ENCODE measurements around the gene POC1A. TPM values are rescaled to one million over a fixed set of nuclear protein-coding genes. Genes with fewer than 3 reads are reported as not detected.

Gene POC1A
- total and polyA plus RNA-seq, 2 of the 8 experiments (the other 6 are each of a cell fraction or from before 2014, with no cell fraction given) = 35.7 to 39.2 TPM

DNA sequence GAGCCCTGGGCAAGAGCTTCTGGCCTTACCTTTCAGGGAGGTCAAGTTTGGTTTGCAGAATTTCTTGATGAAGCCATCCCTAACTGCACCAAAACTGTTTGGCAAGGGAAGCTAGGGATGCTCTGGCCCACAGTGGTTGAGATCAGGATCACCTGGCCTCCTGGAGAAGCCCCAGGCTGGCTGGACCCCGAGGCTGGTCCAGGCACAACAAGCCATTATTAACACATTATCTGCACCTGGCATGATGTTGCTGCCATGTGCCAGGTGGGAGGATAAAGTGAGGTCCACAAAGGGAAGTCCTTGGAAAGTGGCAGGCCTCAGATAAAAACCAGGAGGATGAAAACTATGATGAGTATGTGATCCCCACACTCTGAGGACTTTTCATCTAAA, 62.0 kb downstream of the POC1A start:
- Histone ChIP-seq H3K56ac (replicated peaks; ENCODE audit: insufficient read length, low read depth, low read length) (no peak overlapping the region), H3K79me2 (ENCODE audit: control insufficient read depth in 1 of 2, insufficient read depth in 2 of 2, low read length in 2 of 2) (no peaks in the 10 kb centered on the region), H3K36me3 (ENCODE audit: control insufficient read depth in 2 of 4, insufficient read depth in 4 of 4, low read length in 3 of 4) (peaks cover under 1 to 19% (median 9%) of the 10 kb centered on the region in 4 experiments; a peak in 5 of 8 replicates), H3K27me3 (replicated peaks in 1 of 4; ENCODE audit: control insufficient read depth in 3 of 4, extremely low read depth in 1 of 4, insufficient read depth in 3 of 4, low read length in 3 of 4) (no peaks in the 10 kb centered on the region), H3K9ac (replicated peaks in 1 of 4; ENCODE audit: extremely low read depth in 1 of 4, low read depth in 3 of 4, low read length in 3 of 4) (no peak overlapping the region), H4K8ac (ENCODE audit: extremely low read depth, insufficient read depth, low read length) (no peak overlapping the region), H3K9me3 (ENCODE audit: insufficient read depth in 2 of 2, low read depth in 1 of 2, low read length in 1 of 2) (no peaks in the 10 kb centered on the region), H4K5ac (ENCODE audit: insufficient read length, low read depth, low read length) (no peak overlapping the region), H3K23me2 (ENCODE audit: low read depth, low read length) (no peaks in the 10 kb centered on the region), H3K4me3 (ENCODE audit: extremely low read depth in 1 of 4, insufficient read depth in 2 of 4, low read depth in 3 of 4, low read length in 4 of 4) (no peak overlapping the region), H2BK20ac (ENCODE audit: low read length) (no peak overlapping the region), H3K4ac (replicated peaks; ENCODE audit: insufficient read length, low read depth, low read length) (no peak overlapping the region), H2AFZ (ENCODE audit: low read length) (no peak overlapping the region), H3K23ac (ENCODE audit: insufficient read length) (no peak overlapping the region), H4K20me1 (replicated peaks in 1 of 2; ENCODE audit: control insufficient read depth in 1 of 2, insufficient read depth in 2 of 2, low read length in 2 of 2) (peaks cover 2% of the 10 kb centered on the region in 2 experiments), H3K4me2 (ENCODE audit: insufficient read depth in 1 of 2, low read depth in 2 of 2, low read length in 2 of 2) (no peak overlapping the region), H2BK5ac (ENCODE audit: low read depth, low read length) (no peak overlapping the region), H2AK5ac (ENCODE audit: low read depth, low read length) (no peak overlapping the region), H3K27ac (ENCODE audit: low read depth, low read length) (no peak overlapping the region; the same call in 1 of the 2 replicates), H2BK12ac (ENCODE audit: low read depth, low read length) (no peak overlapping the region), H2BK120ac (replicated peaks; ENCODE audit: low read depth, low read length) (no peak overlapping the region), H2BK15ac (ENCODE audit: low read length) (no peak overlapping the region), H3K14ac (ENCODE audit: insufficient read length) (no peak overlapping the region), H4K91ac (replicated peaks; ENCODE audit: insufficient read length, low read length) (no peak overlapping the region), H3K18ac (ENCODE audit: extremely low read depth, low read length) (no peak overlapping the region), H3K4me1 (replicated peaks in 1 of 4; ENCODE audit: control insufficient read depth in 3 of 4, insufficient read depth in 4 of 4, low read length in 3 of 4) (no peaks in the 10 kb centered on the region), H3K79me1 (ENCODE audit: low read depth, low read length) (no peaks in the 10 kb centered on the region)
- TF ChIP-seq RXRA (IDR thresholded peaks at IDR 0.05; ENCODE audit: insufficient read depth, low read depth, low read length) (no peak), KDM4A (IDR thresholded peaks at IDR 0.05; ENCODE audit: low read depth, low read length, severe bottlenecking) (no peak), ZNF274 (IDR thresholded peaks at IDR 0.05; ENCODE audit: borderline replicate concordance, extremely low read depth, low read length) (no peak), TEAD4 (IDR thresholded peaks at IDR 0.05; ENCODE audit: low read depth, low read length) (no peak), BCL11A (IDR thresholded peaks at IDR 0.05; ENCODE audit: low read depth in 2 of 2, low read length in 2 of 2) (no peak), TCF12 (IDR thresholded peaks at IDR 0.05; ENCODE audit: low read depth, low read length) (no peak), SIRT6 (IDR thresholded peaks at IDR 0.05; ENCODE audit: low read length) (no peak)
- TF ChIP-seq, protein P1, sequence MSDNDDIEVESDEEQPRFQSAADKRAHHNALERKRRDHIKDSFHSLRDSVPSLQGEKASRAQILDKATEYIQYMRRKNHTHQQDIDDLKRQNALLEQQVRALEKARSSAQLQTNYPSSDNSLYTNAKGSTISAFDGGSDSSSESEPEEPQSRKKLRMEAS (IDR thresholded peaks at IDR 0.05) = no peak
- DNase-seq (ENCODE audit: low read depth in 1 of 2, low spot score in 2 of 2) (no peak), FAIRE-seq (no peak)
- 94% methylated on average over 1 of the region's 1 CpG; no CpG with 5 or more reads in 1 of the 2 experiments for WGBS, 2 experiments (ENCODE audit: extremely low coverage in 1 of 2, insufficient coverage in 1 of 2, insufficient read length in 1 of 2, insufficient replicate concordance in 2 of 2, low coverage in 1 of 2, low lambda C conversion rate in 2 of 2, missing lambda C conversion rate in 1 of 2)
- ChIA-PET CTCF (ENCODE audit: partially characterized antibody) (interaction anchor here (0.8 to 3.7 kb wide), 19 partner anchors 12 to 186 kb away, joined by 3 to 24 read pairs (median 4); partner anchors contain the start of genes ABHD14A and WDR82), POLR2A (ENCODE audit: partially characterized antibody) (interaction anchor here (1.1 kb wide), 2 partner anchors 25 to 151 kb away, joined by 3 to 4 read pairs; partner anchors contain the start of gene RRP9)

Data from H1 (cell line).